Mucosa of descending colon (tissue), 3 donors: ENCODE results near the gene EIF2A. TPM values are rescaled to one million over a fixed set of nuclear protein-coding genes. Genes with fewer than 3 reads are reported as not detected.

ENCODE experiments used
- ATAC-seq: fragments of 200-7000 bp; cut with Tn5 transposase; one replicate; pipeline ENCODE4 v1.9.1; 2020; ENCODE audit warnings: mild to moderate bottlenecking, moderate library complexity
- DNase-seq, 3 donors: peaks; one replicate each; pipeline ENCODE4 v3.0.0-alpha.2; 2020
- H3K36me3 ChIP-seq: fragments of 200-600 bp; one replicate; pipeline ENCODE4 v1.8.0; 2021; ENCODE audit warnings: low read depth, mild to moderate bottlenecking
- H3K4me1 ChIP-seq: fragments of 200-600 bp; one replicate; pipeline ENCODE4 v1.8.0; 2021; ENCODE audit warnings: low read depth, mild to moderate bottlenecking
- H3K4me3 ChIP-seq: fragments of 200-600 bp; one replicate; pipeline ENCODE4 v1.8.0; 2021; ENCODE audit warnings: mild to moderate bottlenecking
- H3K9me3 ChIP-seq: fragments of 200-600 bp; one replicate; pipeline ENCODE4 v1.8.0; 2021; ENCODE audit warnings: mild to moderate bottlenecking
- CTCF ChIP-seq: fragments of 200-600 bp; IDR thresholded peaks from one replicate; pipeline ENCODE4 v1.8.0; 2022; ENCODE audit warnings: antibody characterized with exemption, mild to moderate bottlenecking
- intact Hi-C, 2 donors: fragments of 100-400 bp; cut with DNase I in 1 of 2; cut with micrococcal nuclease in 1 of 2; formaldehyde crosslinking; loops; one replicate each; pipeline versions ENCODE4 v1.11.0 to v1.11.1; 2022; cut with DNase I, micrococcal nuclease
- total RNA-seq, 3 donors: library from RNA; stranded (reverse); fragmentation: NEBNext Ultra II Directional in 2 of 3; extraction: Animal tissue kit (Norgen Biotek cat#: 25700) in 2 of 3; gene quantifications; one replicate each; pipeline versions ENCODE4 v1.2.1 to v1.2.4, GENCODE V29; 2021 to 2023
- donor health status: DM: no; HTN: no; CAD: no; lungs with moderate emphysema.
- donor health status: DM: no; HTN: no; CAD: no.
- donor health status: DM: no; HTN: yes; CAD: no.

EIF2A gene
- total RNA-seq, 3 donors from 2014 or later, result 67.4 to 78.9 (median 74.1) TPM

DNA sequence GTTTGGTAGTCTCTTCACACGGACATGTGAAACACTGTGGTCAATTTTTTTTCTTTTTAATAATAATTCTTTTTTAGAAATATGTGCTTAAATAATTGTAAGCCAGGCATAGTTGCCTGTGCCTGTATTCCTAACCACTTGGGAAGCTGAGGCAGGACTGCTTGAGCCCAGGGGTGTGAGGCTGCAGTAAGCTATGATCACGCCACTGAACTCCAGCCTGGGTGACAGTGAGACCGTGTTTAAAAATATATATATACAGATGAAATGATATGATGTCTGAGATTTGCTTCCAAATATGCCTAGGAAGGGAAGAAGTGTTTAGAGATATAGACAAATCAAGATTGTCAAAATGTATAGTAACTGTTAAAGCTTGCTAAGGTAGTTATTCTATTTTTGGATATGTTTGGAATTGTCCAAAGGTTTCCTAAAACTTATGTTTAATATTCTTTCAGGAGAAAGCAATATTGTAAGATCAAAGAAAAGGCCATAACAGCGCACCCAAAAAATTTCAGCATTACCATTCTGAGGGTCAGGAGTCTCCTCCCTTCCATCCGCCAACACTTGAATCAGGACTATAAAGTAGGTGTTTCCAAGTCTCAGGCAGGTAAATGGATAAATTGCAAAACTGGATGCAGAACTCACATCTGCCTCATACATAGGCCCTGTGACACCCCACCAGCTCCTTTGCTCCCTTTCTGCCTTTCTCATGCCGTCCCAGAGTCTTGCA is 56.0 kb downstream of the EIF2A start:
- no peak for TF ChIP-seq CTCF
- DNase-seq (peak in 1 of 3 donors; percentile 28), ATAC-seq (peak; percentile 15)
- intact Hi-C loops, result no loop called here
- Histone ChIP-seq H3K4me3 (peak overlapping the region; percentile 28), H3K4me1 (peaks cover 18% of the 10 kb centered on the region), H3K9me3 (no peaks in the 10 kb centered on the region), H3K36me3 (no peaks in the 10 kb centered on the region)

DNA sequence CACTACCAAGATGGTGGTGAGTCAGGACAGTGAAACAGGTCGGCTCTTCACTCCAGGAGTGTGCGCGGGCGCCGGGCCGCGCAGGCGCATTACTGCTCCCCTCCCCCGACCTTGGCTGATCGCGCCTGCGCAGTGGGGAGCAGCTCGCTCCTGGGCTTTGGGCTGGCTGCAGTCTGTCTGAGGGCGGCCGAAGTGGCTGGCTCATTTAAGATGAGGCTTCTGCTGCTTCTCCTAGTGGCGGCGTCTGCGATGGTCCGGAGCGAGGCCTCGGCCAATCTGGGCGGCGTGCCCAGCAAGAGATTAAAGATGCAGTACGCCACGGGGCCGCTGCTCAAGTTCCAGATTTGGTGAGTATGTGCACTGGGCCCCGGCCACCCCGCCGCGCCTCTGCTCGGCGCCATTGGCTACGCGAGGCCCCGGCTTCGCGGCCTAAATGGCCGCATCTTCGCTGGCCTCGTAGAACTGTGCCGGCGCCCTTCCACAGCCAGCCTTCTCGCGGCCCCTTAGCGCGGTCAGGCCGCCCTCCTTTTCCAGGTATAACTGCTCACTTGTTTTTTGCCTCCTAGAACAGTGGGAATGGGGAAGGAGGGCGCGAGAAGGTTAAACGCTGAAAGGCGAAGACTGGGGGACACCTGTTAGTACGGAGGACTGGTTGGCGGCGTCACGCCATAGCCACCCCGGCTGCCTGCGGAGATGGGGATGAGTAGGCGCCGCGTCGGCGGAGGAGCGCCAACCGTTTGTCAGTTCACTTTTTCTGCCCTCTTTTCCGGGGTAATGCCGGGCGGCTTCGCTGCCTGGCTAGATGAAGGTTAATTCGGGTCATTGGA is 56.8 kb downstream of the EIF2A start, which contains the start of gene SELENOT:
Gene SELENOT (plus strand): TSS at position 169 of the 827 bp plus-strand sequence. CDS start 42 bp downstream, at position 211.
- peak; percentile 96 for ATAC-seq
- peak; percentile 93 to 97 (median 95) for DNase-seq
- peak within 1 kb of the TSS; percentile 56 for H3K4me3 ChIP-seq
- H3K4me1 ChIP-seq, result peaks cover 22% of the 10 kb centered on the region
- intact Hi-C loops, result no loop called here
- no peaks in the 10 kb centered on the region for H3K9me3 ChIP-seq
- no peak for TF ChIP-seq CTCF
- no peaks in the 10 kb centered on the region for H3K36me3 ChIP-seq

- no peak for DNase-seq
- Histone ChIP-seq H3K4me3 (peak overlapping the region; percentile 56), H3K4me1 (peaks cover 22% of the 10 kb centered on the region), H3K9me3 (no peaks in the 10 kb centered on the region), H3K36me3 (no peaks in the 10 kb centered on the region)
- intact Hi-C loops, result no loop called here
- no peak for TF ChIP-seq CTCF
- ATAC-seq, result peak; percentile 9
Observed at GRCh38 chr3:150603980-150604319, 57.4 kb downstream of the EIF2A start.

DNA sequence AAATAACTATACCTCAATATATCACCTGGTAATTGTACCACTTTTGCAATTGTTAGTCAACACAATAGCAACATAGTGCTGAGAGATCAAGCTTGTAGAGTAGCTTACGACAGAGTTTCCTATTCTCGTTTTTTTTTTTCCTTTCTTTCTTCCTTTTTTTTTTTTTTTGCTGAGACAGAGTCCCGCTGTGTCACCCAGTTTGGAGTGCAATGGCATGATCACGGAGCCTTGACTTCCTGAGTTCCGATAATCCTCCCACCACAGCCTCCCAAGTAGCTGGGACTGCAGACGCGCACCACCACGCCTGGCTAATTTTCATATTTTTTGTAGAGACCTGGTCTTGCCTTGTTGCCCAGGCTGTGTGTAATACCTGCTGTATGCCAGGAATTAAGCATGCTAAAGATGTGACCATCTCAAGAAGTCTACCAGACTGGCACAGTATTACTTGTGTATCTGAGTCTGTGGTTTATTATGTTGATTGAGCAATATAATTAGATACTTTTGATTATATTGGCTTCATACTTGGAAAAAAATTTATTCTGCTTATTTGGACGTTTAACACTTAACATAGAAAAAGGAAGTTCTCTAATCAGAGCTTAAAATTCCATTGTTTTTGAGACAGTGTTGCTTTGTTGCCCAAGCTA is 59.5 kb downstream of the EIF2A start:
- no peak for ATAC-seq
- intact Hi-C loops, result no loop called here
- DNase-seq, result no peak
- Histone ChIP-seq H3K36me3 (no peaks in the 10 kb centered on the region), H3K4me3 (no peak overlapping the region), H3K9me3 (no peaks in the 10 kb centered on the region), H3K4me1 (peaks cover 22% of the 10 kb centered on the region)
- TF ChIP-seq CTCF, result no peak

DNA sequence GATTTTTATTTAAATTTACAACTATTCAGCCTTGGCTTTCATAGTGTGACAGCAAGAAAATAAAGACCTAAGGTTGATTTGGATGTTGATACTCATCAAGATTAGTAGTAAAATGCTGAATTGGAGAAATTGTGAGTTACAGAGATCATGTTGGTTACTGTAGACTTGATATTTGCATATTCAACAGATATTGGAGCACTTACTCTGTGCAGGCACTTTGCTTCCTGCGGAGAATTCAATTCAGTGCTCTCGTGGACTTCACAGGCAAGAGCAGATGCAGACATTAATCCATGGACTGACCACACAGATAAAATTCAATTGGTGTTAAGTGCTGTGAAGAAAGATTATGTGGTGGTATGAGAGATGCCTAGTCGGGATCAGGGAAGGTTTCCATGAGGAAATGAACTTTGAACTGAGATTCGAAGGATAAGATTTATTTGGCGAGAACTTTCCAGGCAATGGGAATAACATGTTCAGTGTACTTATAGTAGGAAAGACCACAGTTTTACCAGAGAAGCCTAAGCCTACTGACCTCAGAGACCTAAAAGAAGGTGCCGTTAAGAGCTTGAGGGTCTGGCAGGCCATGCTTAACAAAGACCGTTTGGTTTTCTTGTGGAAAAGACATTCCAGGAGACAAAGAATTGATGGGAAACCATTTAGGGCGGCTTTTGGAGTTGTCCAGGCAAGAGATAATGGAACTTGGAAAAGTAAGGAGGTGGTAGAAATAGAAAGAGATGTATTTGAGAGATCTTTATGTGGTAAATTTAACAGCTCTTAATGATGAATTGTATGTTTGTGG is 60.9 kb downstream of the EIF2A start:
- intact Hi-C loops, result no loop called here

More for the DNA sequence above, 60.9 kb downstream of the EIF2A start:
- ATAC-seq, result no peak
- H3K9me3 ChIP-seq, result no peaks in the 10 kb centered on the region
- no peaks in the 10 kb centered on the region for H3K36me3 ChIP-seq
- no peak for DNase-seq
- peaks cover 19% of the 10 kb centered on the region for H3K4me1 ChIP-seq
- no peak for TF ChIP-seq CTCF
- H3K4me3 ChIP-seq, result no peak overlapping the region
